OCI-LY3 (cell line): ENCODE data around the gene METTL18.

ENCODE experiments used
- H2AFZ ChIP-seq: fragments of 200-600, 300-600 bp; shearing (Covaris generic); 2 replicates; pipeline ENCODE4 v1.6.0; 2014; ENCODE audit warnings: antibody characterized with exemption, low read depth, low read length
- H3K27ac ChIP-seq: fragments of 200-600, 300-600 bp; sonication (generic); 2 replicates; pipeline ENCODE4 v1.5.1; 2014; ENCODE audit warnings: mild to moderate bottlenecking, low read length, moderate library complexity, mixed read lengths
- H3K27me3 ChIP-seq: fragments of 200-600, 300-600 bp; sonication (generic); 2 replicates; pipeline ENCODE4 v1.6.1; 2014; ENCODE audit warnings: low read depth, low read length, mixed read lengths
- H3K36me3 ChIP-seq: fragments of 200-600, 300-600 bp; sonication (generic); replicated peaks from 2 replicates; pipeline ENCODE3; 2014; ENCODE audit warnings: low read depth, low read length, mixed read lengths
- H3K4me1 ChIP-seq: fragments of 300-600, 200-600 bp; sonication (generic); 2 replicates; pipeline ENCODE4 v1.6.1; 2014; ENCODE audit warnings: low read length, mixed read lengths
- H3K4me2 ChIP-seq: fragments of 200-600, 300-600 bp; sonication (generic); 2 replicates; pipeline ENCODE4 v1.6.1; 2014; ENCODE audit warnings: low read length, mixed read lengths
- H3K4me3 ChIP-seq: fragments of 300-600, 200-600 bp; sonication (generic); 2 replicates; pipeline ENCODE4 v1.5.1; 2014; ENCODE audit warnings: antibody characterized with exemption, mild to moderate bottlenecking, low read length, moderate library complexity
- H3K79me2 ChIP-seq: fragments of 300-600, 200-600 bp; shearing (Covaris generic); 2 replicates; pipeline ENCODE4 v1.6.1; 2014; ENCODE audit warnings: mild to moderate bottlenecking, low read length, mixed read lengths
- H3K9ac ChIP-seq: fragments of 300-600, 200-600 bp; shearing (Covaris generic); 2 replicates; pipeline ENCODE4 v1.6.0; 2014; ENCODE audit warnings: mild to moderate bottlenecking, low read length, moderate library complexity
- H3K9me3 ChIP-seq: fragments of 200-600, 300-600 bp; shearing (Covaris generic); 2 replicates; pipeline ENCODE4 v1.6.1; 2014; ENCODE audit warnings: low read length, mixed read lengths; ENCODE audit not compliant: insufficient read depth
- H4K20me1 ChIP-seq: fragments of 200-600, 300-600 bp; sonication (generic); 2 replicates; pipeline ENCODE4 v1.6.1; 2016; ENCODE audit warnings: low read length, mixed read lengths; ENCODE audit not compliant: insufficient read depth
- EZH2phosphoT487 ChIP-seq: fragments of 200-600 bp; shearing (Covaris generic); IDR thresholded peaks from 2 replicates; pipeline ENCODE4 v1.6.1; 2018; ENCODE audit warnings: antibody characterized with exemption, mixed run types, low read depth
- TF ChIP-seq, protein P1 (sequence below): fragments of 200-600, 300-600 bp; sonication (generic); IDR thresholded peaks from 2 replicates; pipeline ENCODE4 v1.5.1; 2014; ENCODE audit warnings: antibody characterized with exemption, low read length, low read depth

The METTL18 gene

DNA sequence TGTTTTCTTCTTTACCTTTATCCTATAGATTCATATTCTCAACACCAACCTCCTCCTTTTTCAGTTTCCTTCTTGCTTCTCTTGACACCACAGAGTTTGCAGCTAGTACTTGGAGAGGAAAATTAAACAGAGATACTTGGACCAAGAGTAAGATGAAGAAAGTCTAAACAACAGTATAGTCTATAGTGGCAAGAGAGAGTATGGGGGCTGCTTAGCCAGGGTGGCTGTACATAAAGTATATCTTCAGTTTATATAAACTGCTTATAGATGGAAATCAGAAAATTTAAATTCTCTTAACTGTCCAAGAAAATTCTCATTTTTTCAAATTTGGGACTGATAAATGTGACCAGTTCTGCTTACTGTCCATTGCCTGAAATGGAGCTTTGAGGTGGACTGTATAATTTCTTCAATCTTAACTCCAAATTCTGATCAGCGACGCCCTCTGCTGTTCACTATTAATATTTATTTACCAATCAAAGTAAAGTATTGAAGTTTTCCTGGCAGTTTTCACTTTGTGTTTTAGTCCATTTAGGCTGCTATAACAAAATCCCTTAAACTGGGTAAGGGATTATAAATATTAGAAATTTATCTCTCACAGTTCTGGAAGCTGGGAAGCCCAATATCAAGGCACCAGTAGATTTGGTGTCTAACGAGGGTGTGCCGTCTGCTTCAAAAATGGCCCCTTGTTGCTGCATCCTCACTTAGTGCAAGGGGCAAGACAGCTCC, 14.8 kb upstream of the METTL18 start:
- no peaks in the 10 kb centered on the region for H4K20me1 ChIP-seq
- H2AFZ ChIP-seq: no peak overlapping the region
- H3K9ac ChIP-seq: no peak overlapping the region
- no peak for TF ChIP-seq EZH2phosphoT487
- TF ChIP-seq, protein P1, sequence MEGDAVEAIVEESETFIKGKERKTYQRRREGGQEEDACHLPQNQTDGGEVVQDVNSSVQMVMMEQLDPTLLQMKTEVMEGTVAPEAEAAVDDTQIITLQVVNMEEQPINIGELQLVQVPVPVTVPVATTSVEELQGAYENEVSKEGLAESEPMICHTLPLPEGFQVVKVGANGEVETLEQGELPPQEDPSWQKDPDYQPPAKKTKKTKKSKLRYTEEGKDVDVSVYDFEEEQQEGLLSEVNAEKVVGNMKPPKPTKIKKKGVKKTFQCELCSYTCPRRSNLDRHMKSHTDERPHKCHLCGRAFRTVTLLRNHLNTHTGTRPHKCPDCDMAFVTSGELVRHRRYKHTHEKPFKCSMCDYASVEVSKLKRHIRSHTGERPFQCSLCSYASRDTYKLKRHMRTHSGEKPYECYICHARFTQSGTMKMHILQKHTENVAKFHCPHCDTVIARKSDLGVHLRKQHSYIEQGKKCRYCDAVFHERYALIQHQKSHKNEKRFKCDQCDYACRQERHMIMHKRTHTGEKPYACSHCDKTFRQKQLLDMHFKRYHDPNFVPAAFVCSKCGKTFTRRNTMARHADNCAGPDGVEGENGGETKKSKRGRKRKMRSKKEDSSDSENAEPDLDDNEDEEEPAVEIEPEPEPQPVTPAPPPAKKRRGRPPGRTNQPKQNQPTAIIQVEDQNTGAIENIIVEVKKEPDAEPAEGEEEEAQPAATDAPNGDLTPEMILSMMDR: peak; percentile 78
- H3K27me3 ChIP-seq: no peaks in the 10 kb centered on the region
- peaks cover 7% of the 10 kb centered on the region; the same call in 1 of the 2 replicates for H3K79me2 ChIP-seq
- no peaks in the 10 kb centered on the region for H3K4me1 ChIP-seq
- H3K4me2 ChIP-seq: no peak overlapping the region
- peak overlapping the region; percentile 10; the same call in 1 of the 2 replicates for H3K27ac ChIP-seq
- H3K4me3 ChIP-seq: no peak overlapping the region
- peaks cover 73% of the 10 kb centered on the region for H3K36me3 ChIP-seq
- H3K9me3 ChIP-seq: no peaks in the 10 kb centered on the region

DNA sequence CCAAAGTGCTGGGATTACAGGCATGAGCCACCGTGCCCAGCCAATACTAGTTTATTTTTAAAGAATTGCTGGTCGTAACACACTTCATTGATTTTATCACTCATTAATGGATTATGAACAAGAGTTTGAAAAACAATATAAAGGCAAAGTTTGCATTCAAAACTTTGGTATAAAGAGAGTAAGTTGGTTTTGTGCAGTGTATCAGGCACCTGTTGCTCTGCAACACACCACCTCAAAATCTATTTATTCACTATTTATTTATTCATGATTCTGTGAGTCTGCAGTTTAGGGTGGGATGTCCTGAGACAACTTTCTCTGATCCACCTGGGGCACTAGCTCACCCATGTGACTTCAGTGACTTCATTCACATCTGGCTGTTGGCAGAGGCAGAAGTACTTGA, 10.2 kb upstream of the METTL18 start:
- Histone ChIP-seq H3K79me2 (peaks cover 39% of the 10 kb centered on the region), H3K9me3 (no peaks in the 10 kb centered on the region), H3K4me3 (no peak overlapping the region), H3K4me1 (peaks cover 21% of the 10 kb centered on the region), H3K4me2 (no peak overlapping the region), H3K9ac (no peak overlapping the region), H3K36me3 (peaks cover 73% of the 10 kb centered on the region), H4K20me1 (no peaks in the 10 kb centered on the region), H2AFZ (no peak overlapping the region), H3K27me3 (no peaks in the 10 kb centered on the region), H3K27ac (no peak overlapping the region)
- TF ChIP-seq EZH2phosphoT487: no peak
- TF ChIP-seq, protein P1: no peak

DNA sequence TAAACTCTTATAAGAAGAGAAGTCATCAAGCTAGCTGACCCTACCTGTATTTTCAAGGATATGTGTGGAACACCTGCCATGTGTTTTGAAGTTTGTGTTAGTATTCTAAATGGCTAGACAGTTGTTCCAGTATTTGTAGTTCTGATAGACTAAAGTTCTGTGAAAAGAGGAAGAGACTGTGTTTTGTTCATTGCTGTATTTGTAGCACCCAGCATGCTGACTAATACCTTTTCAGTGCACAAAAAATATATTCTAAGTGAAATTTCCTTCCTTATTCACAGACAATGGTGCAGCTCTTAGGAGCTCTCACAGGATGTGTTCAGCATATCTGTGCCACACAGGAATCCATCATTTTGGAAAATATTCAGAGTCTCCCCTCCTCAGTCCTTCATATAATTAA, 8.2 kb upstream of the METTL18 start:
- Histone ChIP-seq H3K4me2 (peak overlapping the region; percentile 3; the same call in 1 of the 2 replicates), H3K27me3 (no peaks in the 10 kb centered on the region), H3K9ac (no peak overlapping the region), H3K4me1 (peaks cover 36% of the 10 kb centered on the region), H2AFZ (no peak overlapping the region), H3K79me2 (peaks cover 58% of the 10 kb centered on the region), H3K36me3 (peaks cover 72% of the 10 kb centered on the region), H4K20me1 (no peaks in the 10 kb centered on the region), H3K4me3 (no peak overlapping the region), H3K27ac (peak overlapping the region; percentile 27), H3K9me3 (no peaks in the 10 kb centered on the region)
- no peak for TF ChIP-seq EZH2phosphoT487
- TF ChIP-seq, protein P1: no peak

DNA sequence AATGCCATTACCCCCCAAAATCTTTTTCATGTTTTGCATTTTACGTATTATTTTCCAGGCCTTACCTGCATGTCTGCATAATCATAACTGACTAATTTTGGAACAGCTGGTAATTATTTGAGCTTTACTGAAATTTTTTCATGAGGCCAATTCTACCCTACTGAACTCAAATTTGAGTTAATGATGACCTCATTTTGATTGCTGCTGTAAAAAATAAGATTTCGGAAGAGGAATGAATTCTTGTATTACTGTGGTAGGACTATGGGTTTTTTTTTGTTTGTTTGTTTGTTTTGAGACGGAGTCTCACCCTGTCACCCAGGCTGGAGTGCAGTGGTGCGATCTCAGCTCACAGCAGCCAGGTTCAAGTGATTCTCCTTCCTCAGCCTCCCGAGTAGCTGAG, 2.6 kb upstream of the METTL18 start:
- no peak for TF ChIP-seq EZH2phosphoT487
- TF ChIP-seq, protein P1: no peak
- Histone ChIP-seq H3K9ac (peak overlapping the region; percentile 96), H2AFZ (no peak overlapping the region), H3K4me3 (peak overlapping the region; percentile 89), H3K9me3 (no peaks in the 10 kb centered on the region), H3K79me2 (peaks cover 91% of the 10 kb centered on the region), H3K27me3 (no peaks in the 10 kb centered on the region), H3K4me1 (peaks cover 43% of the 10 kb centered on the region), H3K36me3 (peaks cover 44% of the 10 kb centered on the region), H4K20me1 (no peaks in the 10 kb centered on the region), H3K4me2 (peak overlapping the region; percentile 97), H3K27ac (peak overlapping the region; percentile 92)
